Epithelial cell of proximal tubule (primary cell): Measurements from ENCODE around the gene MRPL41. TPM values are rescaled to one million over a fixed set of nuclear protein-coding genes. Genes with fewer than 3 reads are reported as not detected.
A peak's percentile ranks its signal among the peaks of the same experiment; 100 is the strongest.
"Not testable (repeated sequence)": the region's sequence is repeated elsewhere in the genome, so short reads cannot be mapped to it uniquely, and the experiment has no call there.

Experiments used
- DNase-seq: peaks from one replicate; pipeline ENCODE4 v3.0.0-alpha.2; 2011; ENCODE audit warnings: low read depth
- H3K4me3 ChIP-seq: 2 replicates; pipeline ENCODE4 v1.5.1; 2011; ENCODE audit warnings: low read depth, mild to moderate bottlenecking, low read length
- total RNA-seq: library from RNA; depleted of rRNA; stranded (reverse); fragments of >200 nt; gene quantifications from 2 replicates; pipeline ENCODE4 v1.2.3, GENCODE V29; 2015
- TF ChIP-seq, protein P1 (sequence below): conservative IDR thresholded peaks from 2 replicates; pipeline ENCODE4 v1.5.1; 2012; ENCODE audit warnings: low read depth, mild to moderate bottlenecking, low read length

Gene MRPL41
- total RNA-seq, 1 donor from 2014 or later, result 110 TPM

DNA sequence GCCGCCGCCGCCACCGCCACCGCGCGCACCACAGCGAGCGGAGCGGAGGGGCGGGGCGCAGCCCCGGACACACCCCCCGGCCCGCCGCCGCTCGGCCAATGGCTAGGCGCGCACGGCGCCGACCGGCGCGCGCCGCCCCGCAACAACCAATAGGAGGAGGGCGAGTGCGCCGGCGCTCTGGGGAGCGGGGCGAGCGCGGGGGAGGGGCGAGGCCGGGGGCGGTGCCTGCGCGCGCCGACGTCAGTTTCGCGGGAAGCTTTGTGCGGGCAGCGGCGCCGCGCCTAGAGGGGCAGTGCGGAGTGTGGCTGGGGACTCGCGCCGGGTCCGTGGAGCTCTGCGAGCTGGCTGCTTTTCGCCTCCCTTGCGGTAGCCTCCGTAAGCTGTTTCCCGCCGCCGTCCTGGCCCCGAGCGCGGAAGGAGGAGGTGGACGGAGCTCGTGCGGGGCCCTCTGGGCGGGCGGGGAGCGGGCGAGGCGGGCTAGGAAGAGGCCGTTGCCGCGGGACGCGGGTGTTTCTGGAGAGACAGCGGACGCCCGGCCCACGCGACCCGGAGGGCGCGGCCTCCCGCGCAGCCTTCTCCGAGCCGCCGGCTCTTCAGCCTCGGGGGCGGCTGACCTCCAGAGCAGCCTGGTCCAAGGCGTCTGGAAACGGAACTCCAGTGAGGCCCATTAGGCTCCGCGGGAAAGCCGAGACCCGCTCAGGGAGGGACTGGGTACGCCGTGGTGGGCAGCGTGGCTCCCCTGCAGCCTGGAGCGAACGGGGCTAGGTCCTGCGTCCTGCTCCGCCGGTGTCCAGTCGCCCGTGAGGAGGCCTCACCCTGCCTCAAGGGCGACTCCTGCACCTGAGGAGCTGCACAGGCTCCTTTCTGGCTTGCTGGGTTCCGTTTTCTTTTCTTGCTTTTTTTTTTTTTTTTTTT is 39.0 kb downstream of the MRPL41 start, which contains the start of gene ZMYND19:
ZMYND19 (minus strand) TSS at position 44 of the 915 bp plus-strand sequence. CDS start 249 bp downstream, outside the sequence.
- TF ChIP-seq, protein P1, sequence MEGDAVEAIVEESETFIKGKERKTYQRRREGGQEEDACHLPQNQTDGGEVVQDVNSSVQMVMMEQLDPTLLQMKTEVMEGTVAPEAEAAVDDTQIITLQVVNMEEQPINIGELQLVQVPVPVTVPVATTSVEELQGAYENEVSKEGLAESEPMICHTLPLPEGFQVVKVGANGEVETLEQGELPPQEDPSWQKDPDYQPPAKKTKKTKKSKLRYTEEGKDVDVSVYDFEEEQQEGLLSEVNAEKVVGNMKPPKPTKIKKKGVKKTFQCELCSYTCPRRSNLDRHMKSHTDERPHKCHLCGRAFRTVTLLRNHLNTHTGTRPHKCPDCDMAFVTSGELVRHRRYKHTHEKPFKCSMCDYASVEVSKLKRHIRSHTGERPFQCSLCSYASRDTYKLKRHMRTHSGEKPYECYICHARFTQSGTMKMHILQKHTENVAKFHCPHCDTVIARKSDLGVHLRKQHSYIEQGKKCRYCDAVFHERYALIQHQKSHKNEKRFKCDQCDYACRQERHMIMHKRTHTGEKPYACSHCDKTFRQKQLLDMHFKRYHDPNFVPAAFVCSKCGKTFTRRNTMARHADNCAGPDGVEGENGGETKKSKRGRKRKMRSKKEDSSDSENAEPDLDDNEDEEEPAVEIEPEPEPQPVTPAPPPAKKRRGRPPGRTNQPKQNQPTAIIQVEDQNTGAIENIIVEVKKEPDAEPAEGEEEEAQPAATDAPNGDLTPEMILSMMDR, result peak; percentile 7
- peak within 1 kb of the TSS; percentile 87 for H3K4me3 ChIP-seq
- DNase-seq, result no peak

DNA sequence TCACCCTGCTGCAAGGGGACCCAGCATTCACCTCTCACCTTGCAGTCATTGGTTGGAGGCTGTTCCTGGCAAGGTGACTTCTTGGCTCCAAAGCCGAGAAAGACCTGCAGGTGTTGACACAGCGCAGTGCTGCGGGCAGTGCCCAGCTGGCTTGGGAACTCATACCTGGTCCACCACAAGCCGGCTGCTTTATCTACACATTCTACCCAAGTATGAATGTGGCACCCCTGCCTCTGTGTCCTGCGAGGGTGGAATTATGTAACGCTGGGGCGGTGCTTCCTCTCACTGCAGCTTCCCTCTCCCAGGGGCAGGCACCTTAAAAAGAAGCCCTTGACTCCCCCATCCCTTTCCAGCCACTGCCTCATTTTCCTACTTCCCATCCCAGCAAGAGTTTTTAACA is 41.1 kb downstream of the MRPL41 start:
- TF ChIP-seq, protein P1, result no peak
- H3K4me3 ChIP-seq, result no peak overlapping the region
- no peak for DNase-seq

DNA sequence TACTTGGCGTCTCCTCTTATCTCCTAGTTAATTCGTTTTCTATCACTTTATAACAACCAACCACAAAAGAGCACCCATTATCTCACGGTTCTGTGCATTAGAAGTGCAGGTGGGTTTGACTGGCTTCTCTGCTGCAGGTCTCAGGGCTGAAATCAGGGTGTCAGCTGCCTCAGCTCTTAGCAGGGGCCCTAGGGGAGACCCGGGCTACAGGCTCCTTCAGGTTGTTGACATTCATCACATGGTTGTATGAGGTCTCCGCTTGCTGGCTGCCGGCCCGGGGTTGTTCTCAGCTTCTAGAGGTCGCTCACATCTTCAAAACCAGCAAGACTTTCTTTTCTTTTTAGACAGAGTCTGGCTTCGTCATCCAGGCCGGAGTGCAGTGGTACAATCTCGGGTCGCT is 41.5 kb downstream of the MRPL41 start:
- H3K4me3 ChIP-seq, result no peak overlapping the region
- TF ChIP-seq, protein P1, result no peak
- no peak for DNase-seq

DNA sequence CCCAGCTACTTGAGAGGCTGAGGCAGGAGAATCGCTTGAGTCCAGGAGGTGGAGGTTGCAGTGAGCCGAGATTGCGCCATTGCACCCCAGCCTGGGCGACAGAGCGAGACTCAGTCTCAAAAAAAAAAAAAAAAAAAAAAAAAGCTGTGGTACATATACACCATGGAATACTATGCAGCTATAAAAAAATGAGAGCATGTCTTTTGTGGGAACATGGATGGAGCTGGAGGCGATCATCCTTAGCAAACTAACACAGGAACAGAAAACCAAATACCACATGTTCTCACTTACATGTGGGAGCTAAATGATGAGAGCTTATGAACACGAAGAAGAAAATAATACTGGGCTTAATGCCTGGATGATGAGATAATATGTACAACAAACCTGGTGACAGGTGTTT is 44.9 kb downstream of the MRPL41 start:
- DNase-seq, H3K4me3 ChIP-seq: not testable (repeated sequence)

DNA sequence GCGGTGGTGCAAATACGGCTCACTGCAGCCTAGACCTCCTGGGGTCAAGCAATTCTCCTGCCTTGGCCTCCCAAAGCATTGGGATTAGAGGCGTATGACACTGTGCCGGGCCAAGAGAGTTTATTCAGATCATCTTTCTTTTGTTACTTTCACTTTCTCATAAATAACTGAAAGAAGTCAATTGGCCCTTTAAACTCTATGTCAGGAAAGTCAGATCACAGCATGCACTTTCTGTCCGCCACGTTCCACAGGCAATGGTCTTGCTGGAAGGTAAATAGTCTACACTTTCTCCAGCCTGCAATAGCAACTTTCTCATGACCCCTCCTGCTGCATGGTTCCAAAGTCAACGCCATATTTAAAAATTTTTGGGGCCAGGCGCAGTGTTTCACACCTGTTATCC is 47.3 kb downstream of the MRPL41 start:
- H3K4me3 ChIP-seq, result no peak overlapping the region
- TF ChIP-seq, protein P1, result no peak
- no peak for DNase-seq

Other genes with a start within 250 kb of the MRPL41 start
- 2.2 and 4.9 TPM in 2 replicates for gene NRARP, start 249.6 kb upstream of the MRPL41 start, total RNA-seq
- gene EXD3, start 128.7 kb upstream of the MRPL41 start, total RNA-seq, result 4.1 and 29.2 TPM in 2 replicates
- 0.14 and 2.1 TPM in 2 replicates for gene NOXA1, start 128.5 kb upstream of the MRPL41 start, total RNA-seq
- not detected in 2 replicates for gene ENTPD8, start 110.5 kb upstream of the MRPL41 start, total RNA-seq
- 33.2 and 62.7 TPM in 2 replicates for gene NSMF, start 92.5 kb upstream of the MRPL41 start, total RNA-seq
- under 0.01 and 0.06 TPM in 2 replicates for gene PNPLA7, start 1.5 kb upstream of the MRPL41 start, total RNA-seq
- gene DPH7, start 27.0 kb downstream of the MRPL41 start, total RNA-seq, result 35.3 and 42.2 TPM in 2 replicates
- gene ZMYND19, start 38.6 kb downstream of the MRPL41 start, total RNA-seq, result 30.4 and 45.0 TPM in 2 replicates
- 47.6 and 74.8 TPM in 2 replicates for gene ARRDC1, start 53.8 kb downstream of the MRPL41 start, total RNA-seq
- 40.8 and 73.1 TPM in 2 replicates for gene EHMT1, start 67.1 kb downstream of the MRPL41 start, total RNA-seq